Natural killer cell (primary cell): ENCODE measurements around the gene SEMA3B. TPM values are rescaled to one million over a fixed set of nuclear protein-coding genes. Genes with fewer than 3 reads are reported as not detected.

ENCODE experiments used
- ATAC-seq, 3 donors: fragments of 150-1000 bp in 2 of 3; fragments of 200-7000 bp in 1 of 3; cut with Tn5 transposase; 1 replicate in 1 of 3; 2 replicates in 2 of 3; pipeline ENCODE4 v1.10.0; 2021; ENCODE audit warnings: mild to moderate bottlenecking in 2 of 3, moderate library complexity in 2 of 3
- DNase-seq, 2 donors: peaks; one replicate each; pipeline versions ENCODE4 v3.0.0 to v3.0.0-alpha.2; 2013 to 2021; ENCODE audit warnings: mixed read lengths in 1 of 2
- H3K27ac ChIP-seq: one replicate; pipeline ENCODE4 v1.5.1; 2013; ENCODE audit warnings: mild to moderate bottlenecking, low read length
- H3K27me3 ChIP-seq: one replicate; pipeline ENCODE4 v1.6.1; 2013; ENCODE audit warnings: low read length; ENCODE audit not compliant: control insufficient read depth, insufficient read depth
- H3K36me3 ChIP-seq: one replicate; pipeline ENCODE4 v1.6.1; 2013; ENCODE audit warnings: low read length; ENCODE audit not compliant: control insufficient read depth, insufficient read depth
- H3K4me1 ChIP-seq: one replicate; pipeline ENCODE4 v1.6.1; 2013; ENCODE audit warnings: low read length; ENCODE audit not compliant: control insufficient read depth, insufficient read depth
- H3K4me3 ChIP-seq: one replicate; pipeline ENCODE4 v1.5.1; 2013; ENCODE audit warnings: low read length
- H3K9me3 ChIP-seq: one replicate; pipeline ENCODE4 v1.6.1; 2013; ENCODE audit warnings: low read length; ENCODE audit not compliant: control insufficient read depth, insufficient read depth
- H3K27ac Mint-ChIP-seq, 2 donors: one replicate each; pipeline ENCODE4 v1.8.0; 2022; ENCODE audit warnings: mild to moderate bottlenecking in 2 of 2, mixed read lengths in 2 of 2, moderate library complexity in 1 of 2
- H3K27me3 Mint-ChIP-seq, 2 donors: one replicate each; pipeline ENCODE4 v1.8.0; 2022; ENCODE audit warnings: low read depth in 2 of 2, mixed read lengths in 2 of 2
- H3K36me3 Mint-ChIP-seq: one replicate; pipeline ENCODE4 v1.8.0; 2022; ENCODE audit warnings: mixed read lengths
- H3K4me1 Mint-ChIP-seq, 2 donors: one replicate each; pipeline ENCODE4 v1.8.0; 2022; ENCODE audit warnings: mixed read lengths in 2 of 2
- H3K4me3 Mint-ChIP-seq: one replicate; pipeline ENCODE4 v1.8.0; 2022; ENCODE audit warnings: mild to moderate bottlenecking, moderate library complexity, mixed read lengths
- H3K9me3 Mint-ChIP-seq, 2 donors: one replicate each; pipeline ENCODE4 v1.8.0; 2022; ENCODE audit warnings: mixed read lengths in 2 of 2
- CTCF ChIP-seq: fragments of 200-600 bp; IDR thresholded peaks from one replicate; pipeline ENCODE4 v1.8.0; 2022; ENCODE audit warnings: antibody characterized with exemption
- WGBS: methylation state at CpG from one replicate; pipeline ENCODE4 v1.1.7; 2013; ENCODE audit warnings: missing lambda C conversion rate; ENCODE audit not compliant: insufficient coverage; 5-methylcytosine and 5-hydroxymethylcytosine counted together
- intact Hi-C: fragments of 100-400 bp; cut with micrococcal nuclease; formaldehyde crosslinking; loops from one replicate; pipeline ENCODE4 v1.14.2; 2022
- total RNA-seq, 4 donors: library from RNA; stranded (reverse); fragments of 120-200 nt in 1 of 4; gene quantifications; one replicate each; pipeline versions ENCODE4 v1.2.3 to v1.2.4, GENCODE V29; 2013 to 2022

The SEMA3B gene
- total RNA-seq, 3 donors from 2014 or later (not counting 1 experiment from before 2014, with no cell fraction given) = 0.97 to 2.0 (median 0.99) TPM

GRCh38 chr3:50324351-50325112 lies 55.6 kb downstream of the SEMA3B start:
- Histone ChIP-seq H3K36me3 (peaks cover 11% of the 10 kb centered on the region), H3K9me3 (no peaks in the 10 kb centered on the region), H3K4me1 (peaks cover 52% of the 10 kb centered on the region), H3K27me3 (no peaks in the 10 kb centered on the region), H3K27ac (no peak overlapping the region), H3K4me3 (no peak overlapping the region)
- intact Hi-C loops = no loop called here
- DNase-seq = peak; percentile 59 to 76
- Mint-ChIP-seq H3K9me3 (no peaks in the 10 kb centered on the region), H3K36me3 (no peaks in the 10 kb centered on the region), H3K4me1 (peaks cover 10 to 46% of the 10 kb centered on the region in 2 donors), H3K27me3 (no peaks in the 10 kb centered on the region), H3K27ac (peak overlapping the region; percentile 38 to 52), H3K4me3 (peak overlapping the region; percentile 28)
- WGBS = 68% methylated on average over 4 of the region's 4 CpGs
- peak in 1 of 3 donors; percentile 26 for ATAC-seq
- TF ChIP-seq CTCF = peak; percentile 80

- WGBS = 100% methylated on average over 1 of the region's 2 CpGs
- H3K27ac Mint-ChIP-seq = peak overlapping the region; percentile 38 to 52
- TF ChIP-seq CTCF = no peak
Measured at GRCh38 chr3:50325113-50325480, 56.1 kb downstream of the SEMA3B start.

GRCh38 chr3:50325497-50326181 lies 56.7 kb downstream of the SEMA3B start:
- no peak overlapping the region for H3K4me3 Mint-ChIP-seq
- TF ChIP-seq CTCF = no peak
- H3K4me3 ChIP-seq = no peak overlapping the region
- no peaks in the 10 kb centered on the region for H3K36me3 Mint-ChIP-seq
- no peaks in the 10 kb centered on the region for H3K27me3 Mint-ChIP-seq
- no peak overlapping the region for H3K27ac Mint-ChIP-seq
- peaks cover 41% of the 10 kb centered on the region for H3K4me1 ChIP-seq
- H3K9me3 Mint-ChIP-seq = no peaks in the 10 kb centered on the region
- no peaks in the 10 kb centered on the region for H3K9me3 ChIP-seq
- H3K36me3 ChIP-seq = peaks cover 22% of the 10 kb centered on the region
- ATAC-seq (no peak), DNase-seq (no peak)
- H3K4me1 Mint-ChIP-seq = peaks cover 10 to 39% of the 10 kb centered on the region in 2 donors
- H3K27ac ChIP-seq = no peak overlapping the region
- intact Hi-C loops = no loop called here
- WGBS = 94% methylated on average over 11 of the region's 11 CpGs
- no peaks in the 10 kb centered on the region for H3K27me3 ChIP-seq

More at GRCh38 chr3:50325113-50325480, 56.1 kb downstream of the SEMA3B start:
- H3K4me1 Mint-ChIP-seq = peaks cover 10 to 44% of the 10 kb centered on the region in 2 donors
- Histone ChIP-seq H3K4me1 (peaks cover 46% of the 10 kb centered on the region), H3K27ac (no peak overlapping the region), H3K27me3 (no peaks in the 10 kb centered on the region), H3K4me3 (no peak overlapping the region), H3K36me3 (peaks cover 17% of the 10 kb centered on the region), H3K9me3 (no peaks in the 10 kb centered on the region)
- DNase-seq = no peak
- peak overlapping the region; percentile 28 for H3K4me3 Mint-ChIP-seq
- ATAC-seq = no peak
- H3K9me3 Mint-ChIP-seq = no peaks in the 10 kb centered on the region
- no peaks in the 10 kb centered on the region for H3K27me3 Mint-ChIP-seq
- H3K36me3 Mint-ChIP-seq = no peaks in the 10 kb centered on the region
- intact Hi-C loops = no loop called here
